CD4-positive, alpha-beta T cell treated with Interleukin-6 at 100 ng/mL for 8 hours (primary cell): ENCODE data around the gene MGAT5.

Source experiments
- DNase-seq: peaks from one replicate; pipeline ENCODE4 v3.0.0-alpha.2; 2020; ENCODE audit warnings: mixed read lengths, low spot score

MGAT5 gene

DNA sequence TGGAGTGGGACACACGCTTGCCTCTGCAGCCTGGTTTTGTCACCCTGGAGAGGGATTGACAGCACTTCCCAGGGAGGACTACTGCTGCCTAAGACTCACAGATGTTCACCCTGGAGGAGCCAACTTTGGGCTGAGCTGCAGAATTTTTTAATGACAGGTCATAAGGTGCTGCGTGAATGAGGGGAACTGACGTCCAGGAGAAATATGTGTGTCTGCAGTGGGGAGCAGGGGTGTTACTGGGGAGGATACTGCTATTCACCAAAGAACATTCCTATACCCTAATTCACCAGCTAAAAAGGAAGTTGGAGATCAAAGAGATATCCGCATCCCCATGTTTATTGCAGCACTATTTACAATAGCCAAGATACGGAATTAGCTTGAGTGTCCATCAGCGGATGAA, 144.4 kb downstream of the MGAT5 start:
- DNase-seq: no peak

- no peak for DNase-seq
Measured at GRCh38 chr2:134399096-134399495, 145.2 kb downstream of the MGAT5 start.

GRCh38 chr2:134401081-134401497, 147.2 kb downstream of the MGAT5 start:
- no peak for DNase-seq

DNA sequence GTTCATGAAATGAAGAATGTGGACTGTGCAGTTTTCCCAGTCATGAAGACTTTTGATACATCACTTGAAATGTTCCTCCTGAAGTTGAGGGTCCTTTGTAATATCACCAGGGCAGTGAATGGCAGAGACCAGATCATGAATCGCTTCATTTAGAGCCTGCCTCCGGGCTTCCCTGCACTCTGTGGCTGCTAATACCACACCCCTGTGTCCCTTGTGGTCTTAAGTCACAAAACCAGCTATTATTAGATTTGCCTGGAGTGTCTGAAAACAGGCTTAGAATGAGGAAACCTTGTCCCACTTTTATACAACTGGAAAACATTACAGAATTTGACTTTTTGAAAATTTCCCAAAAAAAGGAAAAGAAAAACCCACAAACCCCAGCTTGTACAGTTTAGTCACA, 147.9 kb downstream of the MGAT5 start:
- no peak for DNase-seq

DNA sequence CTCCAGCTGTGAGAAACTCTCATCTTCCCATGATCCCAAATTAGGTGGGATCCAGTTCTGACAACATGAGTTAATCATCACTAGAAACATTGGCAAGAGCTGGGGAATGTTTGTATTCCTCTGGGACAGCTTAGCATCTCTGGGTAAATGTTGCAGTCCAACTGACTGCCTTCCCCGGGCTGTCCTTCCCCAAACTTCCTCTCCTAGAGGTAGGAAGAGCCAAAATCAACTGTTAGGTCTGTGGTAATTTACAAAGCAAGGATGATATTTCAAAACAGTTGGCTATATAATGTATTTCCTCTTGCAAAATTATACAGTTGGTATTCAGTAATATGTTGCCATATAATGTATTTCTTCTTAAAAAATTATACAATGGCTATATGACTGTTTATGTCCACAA, 148.5 kb downstream of the MGAT5 start:
- no peak for DNase-seq

DNA sequence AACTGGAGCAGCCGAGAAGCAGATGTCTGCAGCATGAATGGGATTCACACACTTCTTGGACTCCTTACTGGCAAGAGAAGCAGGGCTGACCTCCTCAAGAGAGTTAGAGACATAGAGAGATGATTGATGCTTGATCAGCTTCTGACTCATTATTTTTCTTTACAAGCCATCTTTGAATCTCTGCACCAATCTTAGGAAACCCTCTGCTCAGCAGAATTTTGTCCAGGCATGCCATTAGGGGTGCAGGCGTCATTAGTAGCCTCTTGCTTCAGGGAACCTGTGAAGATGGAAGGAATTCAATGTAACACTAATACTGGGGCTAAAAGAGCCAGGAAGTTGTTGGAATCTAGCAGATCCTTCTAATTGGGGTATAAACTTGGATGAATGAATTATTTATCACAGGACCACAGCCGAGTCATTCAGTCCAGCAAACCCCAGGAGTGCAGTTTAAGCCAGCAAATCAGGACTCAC, 151.8 kb downstream of the MGAT5 start:
- no peak for DNase-seq

DNA sequence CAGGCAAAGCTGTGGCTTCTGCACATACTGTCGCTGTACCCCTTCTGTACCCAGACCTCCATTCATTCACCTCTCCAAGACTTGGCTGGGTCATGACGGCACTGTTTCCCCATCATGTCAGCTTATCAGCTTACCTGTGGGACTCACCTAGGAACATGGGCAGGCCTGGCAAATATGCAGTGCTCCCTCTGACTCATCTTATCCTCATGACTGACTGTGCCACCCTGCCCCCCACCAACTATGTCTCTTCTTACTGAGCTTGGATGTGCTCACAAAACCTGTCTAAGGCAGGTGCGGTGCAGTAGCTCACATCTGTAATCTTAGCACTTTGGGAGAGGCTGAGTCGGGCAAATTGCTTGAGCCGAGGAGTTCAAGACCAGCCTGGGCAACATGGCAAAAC, 152.4 kb downstream of the MGAT5 start:
- DNase-seq: no peak

DNA sequence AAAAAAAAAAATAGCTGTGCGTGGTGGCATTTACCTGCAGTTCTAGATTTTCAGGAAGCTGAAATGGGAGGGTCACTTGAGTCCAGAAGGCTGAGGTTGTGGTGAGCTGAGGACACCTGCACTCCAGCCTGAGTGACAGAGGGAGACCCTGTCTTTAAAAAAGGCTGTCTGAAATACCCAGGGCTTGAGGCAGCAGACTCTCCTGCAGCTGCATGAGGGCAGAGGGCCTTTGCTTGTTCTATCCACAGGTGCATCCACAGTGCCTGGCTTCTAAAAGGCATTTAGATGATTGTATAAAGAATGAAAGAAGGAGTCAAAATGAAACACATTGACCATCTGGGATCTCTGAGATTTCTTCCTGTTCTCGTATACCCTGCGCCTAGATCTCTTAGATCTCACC, 152.9 kb downstream of the MGAT5 start:
- DNase-seq: no peak

- DNase-seq: no peak
Measured at GRCh38 chr2:134407154-134407890, 153.4 kb downstream of the MGAT5 start.

- DNase-seq: no peak
Measured at GRCh38 chr2:134408386-134408785, 154.5 kb downstream of the MGAT5 start.

GRCh38 chr2:134408791-134409190, 154.9 kb downstream of the MGAT5 start:
- DNase-seq: peak; percentile 9

GRCh38 chr2:134410006-134410405, 156.1 kb downstream of the MGAT5 start:
- DNase-seq: peak; percentile 10

- no peak for DNase-seq
Measured at GRCh38 chr2:134410831-134411231, 157.0 kb downstream of the MGAT5 start.

GRCh38 chr2:134411279-134411827, 157.5 kb downstream of the MGAT5 start:
- DNase-seq: no peak

- DNase-seq: peak; percentile 80
Measured at GRCh38 chr2:134411828-134412638, 158.2 kb downstream of the MGAT5 start.

DNA sequence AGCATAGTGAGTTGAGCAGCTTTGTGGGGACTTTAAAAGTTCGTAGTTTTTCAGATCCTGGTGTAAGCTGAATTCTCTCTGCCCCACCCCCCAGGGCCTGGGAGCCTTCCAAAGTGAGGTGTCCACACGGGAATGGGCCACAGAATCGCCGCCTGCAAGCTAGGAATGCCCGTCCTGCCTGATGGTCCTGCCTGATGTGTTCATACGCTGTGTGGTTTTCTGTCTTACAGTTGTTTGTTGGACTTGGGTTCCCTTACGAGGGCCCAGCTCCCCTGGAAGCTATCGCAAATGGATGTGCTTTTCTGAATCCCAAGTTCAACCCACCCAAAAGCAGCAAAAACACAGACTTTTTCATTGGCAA, 158.7 kb downstream of the MGAT5 start:
- no peak for DNase-seq

- DNase-seq: no peak
Measured at GRCh38 chr2:134413430-134413829, 159.6 kb downstream of the MGAT5 start.

- DNase-seq: no peak
Measured at GRCh38 chr2:134413912-134414311, 160.0 kb downstream of the MGAT5 start.

DNA sequence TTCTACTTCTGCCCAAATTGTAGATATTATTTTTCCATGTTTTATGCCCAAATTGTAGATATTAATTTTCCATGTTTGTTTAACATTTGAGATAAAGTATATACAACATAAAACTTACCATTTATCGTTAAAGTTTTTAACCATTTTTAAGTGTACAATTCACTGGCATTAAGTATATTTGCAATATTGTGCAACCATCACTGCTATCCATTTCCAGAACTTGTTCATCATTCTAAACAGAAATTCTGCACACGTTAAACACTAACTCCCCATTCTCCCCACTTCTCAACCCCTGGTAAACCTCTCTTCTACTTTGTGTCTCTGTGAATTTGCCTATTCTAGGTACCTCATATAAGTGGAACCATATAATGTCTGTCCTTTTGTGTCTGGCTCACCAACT, 162.1 kb downstream of the MGAT5 start:
- DNase-seq: no peak

- DNase-seq: no peak
Measured at GRCh38 chr2:134416637-134417036, 162.8 kb downstream of the MGAT5 start.

- DNase-seq: no peak
Measured at GRCh38 chr2:134417968-134418582, 164.2 kb downstream of the MGAT5 start.

DNA sequence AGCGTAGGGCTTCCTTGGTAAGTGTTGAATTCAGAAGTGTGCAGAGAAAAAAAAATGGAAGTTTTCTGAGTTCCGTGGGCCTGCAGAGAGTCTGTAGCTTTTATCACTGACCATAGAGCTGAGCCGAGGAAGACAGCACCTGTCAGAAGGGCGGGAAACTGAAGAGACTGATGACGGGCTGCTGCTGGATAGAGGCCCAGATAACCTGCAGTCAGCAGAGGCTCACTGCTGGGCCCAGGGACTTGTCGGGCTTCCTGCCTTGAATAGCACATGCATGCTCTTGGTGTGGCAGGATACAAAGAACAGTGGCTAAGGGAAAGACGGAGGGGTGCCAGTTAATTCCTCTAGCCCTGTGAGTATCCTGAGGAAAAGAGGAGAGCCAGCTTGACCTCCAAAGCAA, 166.4 kb downstream of the MGAT5 start:
- no peak for DNase-seq

DNA sequence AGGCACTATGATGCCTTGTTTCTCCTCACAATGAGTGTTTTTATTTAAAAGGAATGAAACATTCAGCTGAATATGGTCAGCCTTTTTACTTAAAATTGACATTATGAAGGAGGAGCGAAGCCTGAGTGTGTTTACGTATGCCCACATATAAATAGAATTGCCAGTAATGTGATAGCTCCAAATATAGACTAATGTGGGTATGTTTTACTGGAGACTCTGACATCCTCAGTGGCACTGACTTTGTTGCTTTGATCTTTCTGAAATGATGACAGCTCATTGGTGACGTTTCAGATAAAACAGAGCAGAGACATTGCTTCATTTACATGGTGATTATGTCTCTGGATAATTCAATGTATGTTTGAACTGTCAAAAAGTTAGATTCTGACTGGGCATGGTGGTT, 167.0 kb downstream of the MGAT5 start:
- no peak for DNase-seq
